Endothelial cell of umbilical vein (primary cell): ENCODE measurements around the gene CAMTA1.

Source experiments
- CTCF ChIP-seq, 2 donors: IDR thresholded peaks; 1 replicate in 1 of 2; 2 replicates in 1 of 2; pipeline ENCODE4 v1.5.1; 2011; ENCODE audit warnings: low read length in 2 of 2, mild to moderate bottlenecking in 2 of 2, moderate library complexity in 2 of 2, control low read depth in 1 of 2, inconsistent platforms in 1 of 2, low read depth in 1 of 2; ENCODE audit not compliant: insufficient read depth in 1 of 2; ENCODE audit errors: extremely low read depth in 1 of 2
- EZH2 ChIP-seq: IDR thresholded peaks from 2 replicates; pipeline ENCODE4 v1.6.1; 2012; ENCODE audit warnings: borderline replicate concordance, low read depth, mild to moderate bottlenecking, moderate library complexity, low read length, inconsistent platforms; ENCODE audit not compliant: severe bottlenecking
- JUN ChIP-seq: IDR thresholded peaks from 2 replicates; pipeline ENCODE4 v1.6.1; 2011; ENCODE audit warnings: borderline replicate concordance, low read depth; ENCODE audit not compliant: insufficient read length, insufficient read depth
- POLR2A ChIP-seq: IDR thresholded peaks from 2 replicates; pipeline ENCODE4 v1.6.1; 2012; ENCODE audit warnings: low read depth, mild to moderate bottlenecking, control low read depth, low read length
- POLR2AphosphoS5 ChIP-seq: IDR thresholded peaks from 2 replicates; pipeline ENCODE4 v1.6.1; 2012; ENCODE audit warnings: low read depth, mild to moderate bottlenecking, control low read depth, low read length, moderate library complexity; ENCODE audit not compliant: insufficient read depth

DNA sequence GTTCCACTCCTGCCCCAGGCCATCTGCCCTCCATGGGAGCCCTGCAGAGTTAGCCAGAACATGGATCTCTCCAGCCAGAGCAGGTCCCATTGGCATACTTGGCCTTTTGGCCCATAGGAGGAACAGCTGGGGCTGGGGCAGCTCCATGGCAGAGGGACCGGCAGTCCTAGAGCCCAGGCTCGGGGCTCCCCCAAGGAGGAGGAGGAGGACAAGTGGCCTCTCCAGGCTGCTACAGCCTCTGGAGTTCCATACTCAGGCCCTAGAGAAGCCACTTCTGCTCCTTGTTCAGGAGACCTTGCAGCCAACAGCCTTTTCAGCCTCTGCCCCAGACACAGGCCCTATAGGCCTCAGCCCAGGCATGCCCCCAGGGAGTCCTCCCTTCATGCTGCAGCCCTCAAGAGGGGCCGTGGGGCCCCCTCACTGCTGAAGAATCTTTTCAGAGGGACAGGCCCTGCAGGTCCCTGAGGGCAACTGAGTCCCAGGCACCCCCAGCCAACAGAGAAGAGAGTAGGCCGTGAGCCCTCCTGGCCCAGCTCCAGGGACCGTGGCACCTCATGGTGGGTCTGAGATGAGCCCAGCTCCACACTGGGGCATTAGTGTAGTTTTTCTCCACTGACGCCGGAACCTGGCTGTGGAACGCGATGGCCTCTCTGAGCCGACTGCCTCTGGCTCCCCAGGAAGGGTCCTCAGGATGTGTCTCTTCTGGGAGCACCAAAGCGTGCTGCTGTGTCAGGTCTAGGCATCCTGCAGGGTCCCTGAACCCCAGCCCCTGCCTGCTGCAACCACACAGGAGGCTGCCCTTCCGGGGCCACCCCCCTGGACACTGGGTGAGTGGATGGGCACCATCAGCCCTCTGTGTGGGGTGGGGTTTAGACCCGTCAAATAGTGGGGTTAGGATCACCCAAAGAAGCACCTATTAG, 688.2 kb downstream of the CAMTA1 start:
- no peak for TF ChIP-seq EZH2
- TF ChIP-seq CTCF (IDR thresholded peaks at IDR 0.05; ENCODE audit: extremely low read depth in 1 of 2, insufficient read depth in 1 of 2, low read depth in 1 of 2, low read length in 2 of 2), result no peak
- TF ChIP-seq POLR2AphosphoS5, result no peak
- no peak for TF ChIP-seq POLR2A
- TF ChIP-seq JUN, result no peak
